HL-60 (cell line): Measurements from ENCODE around the gene DMBX1.

Source experiments
- CTCF ChIP-seq: IDR thresholded peaks from one replicate; pipeline ENCODE4 v1.5.1; 2011; ENCODE audit warnings: low read length, control low read depth, inconsistent platforms; ENCODE audit not compliant: insufficient read depth
- GABPA ChIP-seq: IDR thresholded peaks from 2 replicates; pipeline ENCODE4 v1.6.1; 2012; ENCODE audit warnings: low read depth
- POLR2AphosphoS5 ChIP-seq: IDR thresholded peaks from 2 replicates; pipeline ENCODE4 v1.6.1; 2012; ENCODE audit warnings: low read depth
- REST ChIP-seq: IDR thresholded peaks from 2 replicates; pipeline ENCODE4 v1.6.1; 2012; ENCODE audit warnings: low read depth; ENCODE audit not compliant: insufficient replicate concordance
- SPI1 ChIP-seq: IDR thresholded peaks from 2 replicates; pipeline ENCODE4 v1.6.1; 2012; ENCODE audit warnings: low read depth, mild to moderate bottlenecking, borderline replicate concordance

- no peak for TF ChIP-seq CTCF
- no peak for TF ChIP-seq SPI1
- no peak for TF ChIP-seq POLR2AphosphoS5
- TF ChIP-seq REST, result no peak
- no peak for TF ChIP-seq GABPA
Measured at GRCh38 chr1:46526013-46526690, 36.5 kb downstream of the DMBX1 start.
